ENCODE measurements around the gene SCAPER. TPM values are rescaled to one million over a fixed set of nuclear protein-coding genes. Genes with fewer than 3 reads are reported as not detected.

Gene SCAPER
- total RNA-seq, 1 experiment from 2014 or later: 14.7 TPM

DNA sequence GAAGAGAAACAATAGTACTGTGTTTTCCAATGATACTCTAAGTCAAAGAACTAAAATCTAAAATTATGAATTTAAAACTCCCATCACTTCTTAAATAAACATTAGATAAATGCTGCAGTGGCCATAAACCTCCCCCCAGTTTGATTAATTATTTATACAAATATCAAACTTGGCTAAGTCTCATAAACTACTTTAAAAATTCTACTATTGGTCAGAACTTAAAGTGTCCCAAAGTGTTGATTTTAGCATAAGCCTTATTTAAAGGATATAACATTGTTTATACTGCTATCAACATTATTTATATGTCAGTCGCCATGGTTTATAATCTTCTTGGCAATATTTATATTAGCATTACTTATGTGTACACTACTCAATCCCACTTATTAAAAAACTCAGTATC lies 132.4 kb downstream of the SCAPER start (continued):
- TF ChIP-seq, protein P1, sequence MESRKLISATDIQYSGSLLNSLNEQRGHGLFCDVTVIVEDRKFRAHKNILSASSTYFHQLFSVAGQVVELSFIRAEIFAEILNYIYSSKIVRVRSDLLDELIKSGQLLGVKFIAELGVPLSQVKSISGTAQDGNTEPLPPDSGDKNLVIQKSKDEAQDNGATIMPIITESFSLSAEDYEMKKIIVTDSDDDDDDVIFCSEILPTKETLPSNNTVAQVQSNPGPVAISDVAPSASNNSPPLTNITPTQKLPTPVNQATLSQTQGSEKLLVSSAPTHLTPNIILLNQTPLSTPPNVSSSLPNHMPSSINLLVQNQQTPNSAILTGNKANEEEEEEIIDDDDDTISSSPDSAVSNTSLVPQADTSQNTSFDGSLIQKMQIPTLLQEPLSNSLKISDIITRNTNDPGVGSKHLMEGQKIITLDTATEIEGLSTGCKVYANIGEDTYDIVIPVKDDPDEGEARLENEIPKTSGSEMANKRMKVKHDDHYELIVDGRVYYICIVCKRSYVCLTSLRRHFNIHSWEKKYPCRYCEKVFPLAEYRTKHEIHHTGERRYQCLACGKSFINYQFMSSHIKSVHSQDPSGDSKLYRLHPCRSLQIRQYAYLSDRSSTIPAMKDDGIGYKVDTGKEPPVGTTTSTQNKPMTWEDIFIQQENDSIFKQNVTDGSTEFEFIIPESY (IDR thresholded peaks at IDR 0.05; ENCODE audit: extremely low read depth, insufficient replicate concordance, low read length): no peak
- no peak for TF ChIP-seq CTCF (IDR thresholded peaks at IDR 0.05 in 2 of 3, conservative IDR thresholded peaks at IDR 0.05 in 1 of 3; ENCODE audit: borderline replicate concordance in 1 of 3, insufficient read depth in 1 of 3, low read depth in 2 of 3, low read length in 2 of 3)

- Histone ChIP-seq H3K4me3 (replicated peaks in 1 of 2; ENCODE audit: low read depth in 1 of 2, low read length in 2 of 2) (no peak overlapping the region), H3K27ac (ENCODE audit: low read depth, low read length) (no peak overlapping the region), H3K27me3 (ENCODE audit: insufficient read depth, low read length) (no peaks in the 10 kb centered on the region), H3K4me2 (ENCODE audit: low read length) (no peak overlapping the region), H3K79me2 (ENCODE audit: insufficient read depth, low read length) (no peaks in the 10 kb centered on the region), H3K9me3 (ENCODE audit: control insufficient read depth in 1 of 2, insufficient read depth in 1 of 2, low read depth in 1 of 2, low read length in 2 of 2) (peaks cover 0 to 5% of the 10 kb centered on the region in 2 experiments; a peak in 1 of 4 replicates), H4K20me1 (ENCODE audit: insufficient read depth) (no peaks in the 10 kb centered on the region), H2AFZ (ENCODE audit: low read depth, low read length, poor library complexity, severe bottlenecking) (no peak overlapping the region), H3K4me1 (ENCODE audit: control insufficient read depth in 1 of 2, insufficient read depth in 2 of 2, low read length in 2 of 2) (no peaks in the 10 kb centered on the region), H3K9me2 (ENCODE audit: insufficient read depth) (no peaks in the 10 kb centered on the region), H3K9ac (ENCODE audit: low read length) (no peak overlapping the region), H3K36me3 (ENCODE audit: control insufficient read depth in 1 of 2, insufficient read depth in 2 of 2, low read length in 2 of 2) (peaks cover 0 to 7% of the 10 kb centered on the region in 2 experiments; a peak in 1 of 4 replicates)
- ChIA-PET POLR2A (no interaction called here), RAD21 (ENCODE audit: low non-redundant PET in 1 of 2, low total read pairs in 2 of 2, uncharacterized antibody in 2 of 2, unreplicated experiment in 2 of 2) (no interaction called here), CTCF (no interaction called here)
- DNase-seq (ENCODE audit: low read depth, low spot score) (no peak), ATAC-seq (no peak)
- intact Hi-C loops (cut with micrococcal nuclease): no loop called here
- BruUV-seq (replicated peaks): no TSS peak
- TF ChIP-seq SIN3A (IDR thresholded peaks at IDR 0.05; ENCODE audit: low read depth) (no peak), MAX (IDR thresholded peaks at IDR 0.05) (no peak), REST (IDR thresholded peaks at IDR 0.05; ENCODE audit: low read depth) (no peak), EGR1 (IDR thresholded peaks at IDR 0.05; ENCODE audit: low read depth) (no peak), CBX3 (IDR thresholded peaks at IDR 0.05; ENCODE audit: low read depth) (no peak), TCF7L2 (IDR thresholded peaks at IDR 0.05; ENCODE audit: borderline replicate concordance, extremely low read depth, insufficient read depth, insufficient read length) (no peak), ZFX (IDR thresholded peaks at IDR 0.05) (no peak), RAD21 (IDR thresholded peaks at IDR 0.05; ENCODE audit: low read depth) (no peak), ATF3 (IDR thresholded peaks at IDR 0.05) (no peak), CTCF (IDR thresholded peaks at IDR 0.05 in 2 of 3, conservative IDR thresholded peaks at IDR 0.05 in 1 of 3; ENCODE audit: borderline replicate concordance in 1 of 3, insufficient read depth in 1 of 3, low read depth in 2 of 3, low read length in 2 of 3) (no peak), YY1 (IDR thresholded peaks at IDR 0.05; ENCODE audit: extremely low read depth, insufficient replicate concordance, low read depth, low read length) (no peak), EZH2phosphoT487 (IDR thresholded peaks at IDR 0.05; ENCODE audit: borderline replicate concordance) (no peak)
Measured at GRCh38 chr15:76764004-76764403, 141.1 kb downstream of the SCAPER start.

All from HCT116 (cell line).